C4-2B (cell line): ENCODE results near the gene SEC24A.
"Not testable (repeated sequence)": the region's sequence is repeated elsewhere in the genome, so short reads cannot be mapped to it uniquely, and the experiment has no call there.

Experiments
- H3K27ac ChIP-seq: fragments of 450-650 bp; 2 replicates; pipeline ENCODE4 v1.5.1; 2017
- CTCF ChIP-seq: fragments of 450-650 bp; conservative IDR thresholded peaks from 2 replicates; pipeline ENCODE4 v1.5.1; 2017; ENCODE audit warnings: mild to moderate bottlenecking
- ZFX ChIP-seq: fragments of 450-650 bp; IDR thresholded peaks from 2 replicates; pipeline ENCODE4 v1.6.1; 2017

Gene SEC24A

GRCh38 chr5:134637116-134637721, 11.4 kb upstream of the SEC24A start:
- peak overlapping the region; percentile 53 for H3K27ac ChIP-seq

GRCh38 chr5:134638760-134639201, 9.8 kb upstream of the SEC24A start:
- H3K27ac ChIP-seq = peak overlapping the region; percentile 10; the same call in 1 of the 2 replicates
- TF ChIP-seq ZFX (no peak), CTCF (no peak)

More at GRCh38 chr5:134637116-134637721, 11.4 kb upstream of the SEC24A start:
- TF ChIP-seq CTCF (no peak), ZFX (no peak)

GRCh38 chr5:134642931-134643530, 5.6 kb upstream of the SEC24A start:
- no peak overlapping the region for H3K27ac ChIP-seq
- no peak for TF ChIP-seq ZFX
- TF ChIP-seq CTCF = no peak

GRCh38 chr5:134647750-134648424, 698 bp upstream of the SEC24A start:
- TF ChIP-seq ZFX (no peak), CTCF (no peak)
- H3K27ac ChIP-seq = peak overlapping the region; percentile 89

GRCh38 chr5:134649163-134649835, 714 bp downstream of the SEC24A start:
- no peak for TF ChIP-seq CTCF
- 0 out of 2 replicates have a peak, but pooled peaks have one; percentile 1 for TF ChIP-seq ZFX
- H3K27ac ChIP-seq = peak overlapping the region; percentile 89

GRCh38 chr5:134650660-134651059, 2.1 kb downstream of the SEC24A start:
- not testable (repeated sequence) for H3K27ac ChIP-seq

DNA sequence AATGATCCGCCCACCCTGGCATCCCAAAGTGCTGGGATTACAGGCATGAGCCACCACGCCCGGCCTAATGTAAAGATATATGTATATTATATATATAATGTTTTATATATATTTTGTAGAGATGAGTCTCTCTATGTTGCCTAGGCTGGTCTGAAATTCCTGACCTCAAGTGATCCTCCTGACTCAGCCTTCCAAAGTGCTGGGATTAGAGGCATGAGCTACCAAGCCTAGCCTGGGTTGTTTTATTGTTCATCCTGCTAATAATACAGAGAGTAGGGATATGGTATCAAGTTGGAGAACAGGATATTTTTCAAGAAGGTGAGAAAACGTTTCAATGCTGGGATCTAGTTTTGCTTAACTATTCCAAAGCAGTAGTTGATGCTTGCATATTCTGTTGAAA, 2.9 kb downstream of the SEC24A start:
- TF ChIP-seq ZFX = no peak
- TF ChIP-seq CTCF = no peak

More for the DNA sequence above, 2.9 kb downstream of the SEC24A start:
- H3K27ac ChIP-seq = no peak overlapping the region
